DOHH2 (cell line): ENCODE data around the gene PARM1.

ENCODE experiments used
- CTCF ChIP-seq: fragments of 200-600 bp; sonication (generic); IDR thresholded peaks from one replicate; pipeline ENCODE4 v1.5.1; 2014; ENCODE audit warnings: antibody characterized with exemption, mild to moderate bottlenecking, low read depth, low read length; ENCODE audit not compliant: poor library complexity, severe bottlenecking
- EZH2phosphoT487 ChIP-seq: fragments of 200-600 bp; sonication (generic); IDR thresholded peaks from 2 replicates; pipeline ENCODE4 v1.6.1; 2017; ENCODE audit warnings: borderline replicate concordance, mild to moderate bottlenecking, antibody characterized with exemption, low read length, moderate library complexity, mixed read lengths

- no peak for TF ChIP-seq CTCF
- TF ChIP-seq EZH2phosphoT487 = no peak
These were observed 86.0 kb downstream of the PARM1 start for GRCh38 chr4:75018811-75019479.
